ENCODE results near the gene MYBBP1A. TPM values are rescaled to one million over a fixed set of nuclear protein-coding genes. Genes with fewer than 3 reads are reported as not detected.

The MYBBP1A gene
- total RNA-seq = 10 to 100 TPM; 59.6 to 61.3 TPM

GRCh38 chr17:4554997-4555799 is at the start of gene MYBBP1A:
TSS of gene MYBBP1A (minus strand) at chr17:4555384. CDS start at chr17:4555324, 60 bp downstream.

GRCh38 chr17:4584101-4584916 is 29.1 kb upstream of the MYBBP1A start, which contains the start of gene SMTNL2:
TSS of gene SMTNL2 (plus strand) at chr17:4584529. CDS start at chr17:4584606, 77 bp downstream.

GRCh38 chr17:4560421-4560820 is 5.2 kb upstream of the MYBBP1A start, which contains the start of gene GGT6:
TSS of gene GGT6 (minus strand) at chr17:4560577. CDS start at chr17:4560521, 56 bp downstream.

GRCh38 chr17:4498461-4499397 is 56.5 kb downstream of the MYBBP1A start, which contains the start of gene SPNS2:
TSS of gene SPNS2 (plus strand) at chr17:4498881. CDS start at chr17:4499048, 167 bp downstream.

Other genes starting within 250 kb of the MYBBP1A start
- gene UBE2G1, start 188.7 kb downstream of the MYBBP1A start, total RNA-seq = 10 to 100 TPM; 56.8 to 58.6 TPM
- gene SPNS3, start 121.4 kb downstream of the MYBBP1A start, total RNA-seq = 10 to 100 TPM; 10.1 to 10.2 TPM
- under 1 TPM; 0.28 to 0.53 TPM for gene SPNS2, start 56.5 kb downstream of the MYBBP1A start, total RNA-seq
- not detected for gene GGT6, start 5.2 kb upstream of the MYBBP1A start, total RNA-seq
- not detected for gene SMTNL2, start 29.1 kb upstream of the MYBBP1A start, total RNA-seq
- not detected for gene ALOX15, start 86.3 kb upstream of the MYBBP1A start, total RNA-seq
- 10 to 100 TPM; 59.5 to 66.0 TPM for gene PELP1, start 148.8 kb upstream of the MYBBP1A start, total RNA-seq
- 100 to 1,000 TPM; 320 to 339 TPM for gene ARRB2, start 155.2 kb upstream of the MYBBP1A start, total RNA-seq
- 10 to 100 TPM; 24.6 to 27.4 TPM for gene MED11, start 176.0 kb upstream of the MYBBP1A start, total RNA-seq
- gene ZMYND15, start 184.4 kb upstream of the MYBBP1A start, total RNA-seq = under 1 TPM; 0.19 to 0.25 TPM
- 1 to 10 TPM; 1.6 TPM for gene CXCL16, start 184.5 kb upstream of the MYBBP1A start, total RNA-seq
- gene TM4SF5, start 216.5 kb upstream of the MYBBP1A start, total RNA-seq = not detected
- gene VMO1, start 231.0 kb upstream of the MYBBP1A start, total RNA-seq = not detected
- not detected for gene GLTPD2, start 233.6 kb upstream of the MYBBP1A start, total RNA-seq
- 10 to 100 TPM; 94.7 to 95.7 TPM for gene PSMB6, start 240.8 kb upstream of the MYBBP1A start, total RNA-seq